B cell (primary cell): Measurements from ENCODE around the gene RNF166. TPM values are rescaled to one million over a fixed set of nuclear protein-coding genes. Genes with fewer than 3 reads are reported as not detected.
A peak's percentile ranks its signal among the peaks of the same experiment; 100 is the strongest.

Experiments
- ATAC-seq: fragments of 200-7000 bp; cut with Tn5 transposase; one replicate; pipeline ENCODE4 v1.10.0; 2021; ENCODE audit warnings: low read depth, mild to moderate bottlenecking, moderate number of reproducible peaks, moderate library complexity
- CTCF ChIA-PET: fragments of 350-600 bp; sonication (Branson Sonifier 250); formaldehyde crosslinking; loops from one replicate; lab custom pipeline; 2021; ENCODE audit warnings: antibody characterized with exemption, inconsistent platforms; lab: Charles Lee
- POLR2A ChIA-PET: fragments of 350-600 bp; sonication (Branson Sonifier 250); formaldehyde crosslinking; loops from one replicate; lab custom pipeline; 2021; ENCODE audit warnings: antibody characterized with exemption; lab: Charles Lee
- DNase-seq: peaks from one replicate; pipeline ENCODE4 v3.0.0; 2013
- H2AFZ ChIP-seq: 2 replicates; pipeline ENCODE4 v1.6.1; 2012; ENCODE audit warnings: mild to moderate bottlenecking, low read depth, low read length; ENCODE audit not compliant: insufficient read depth, poor library complexity, severe bottlenecking
- H3K27ac ChIP-seq, 2 donors: 1 replicate in 1 of 2; 2 replicates in 1 of 2; pipeline ENCODE4 v1.5.1; 2012 to 2013; ENCODE audit warnings: low read length in 2 of 2, mild to moderate bottlenecking in 2 of 2, moderate library complexity in 1 of 2
- H3K27me3 ChIP-seq, 4 experiments: fragments of 200-600 bp in 1 of 4; sonication (generic) in 1 of 4; replicated peaks in 1 of 4; 1 replicate in 2 of 4; 2 replicates in 2 of 4; pipeline versions ENCODE4 v1.6.1 to v1.7.0; 2013 to 2016; ENCODE audit warnings: low read length in 3 of 4, mild to moderate bottlenecking in 2 of 4, mixed read lengths in 1 of 4, moderate library complexity in 1 of 4; ENCODE audit not compliant: insufficient read depth in 4 of 4, control insufficient read depth in 3 of 4; ENCODE audit errors: control extremely low read depth in 1 of 4
- H3K36me3 ChIP-seq, 2 experiments: replicated peaks in 1 of 2; 1 replicate in 1 of 2; 2 replicates in 1 of 2; pipeline versions ENCODE4 v1.6.1 to v1.7.1; 2013; ENCODE audit warnings: low read length in 1 of 2; ENCODE audit not compliant: insufficient read depth in 2 of 2, control insufficient read depth in 1 of 2; ENCODE audit errors: control extremely low read depth in 1 of 2, extremely low read depth in 1 of 2
- H3K4me1 ChIP-seq, 2 donors: fragments of 200-600 bp in 1 of 2; sonication (generic) in 1 of 2; 1 replicate in 1 of 2; 2 replicates in 1 of 2; pipeline versions ENCODE4 v1.5.1 to v1.6.1; 2013 to 2017; ENCODE audit warnings: low read length in 2 of 2; ENCODE audit not compliant: control insufficient read depth in 2 of 2, insufficient read depth in 2 of 2
- H3K4me2 ChIP-seq: replicated peaks from 2 replicates; pipeline ENCODE3; 2012; ENCODE audit warnings: mild to moderate bottlenecking, low read depth, low read length; ENCODE audit not compliant: poor library complexity, severe bottlenecking
- H3K4me3 ChIP-seq, 5 experiments: fragments of 200-600 bp in 1 of 5; sonication (generic) in 1 of 5; 1 replicate in 3 of 5; 2 replicates in 2 of 5; pipeline versions ENCODE4 v1.5.1 to v1.7.0; 2011 to 2016; ENCODE audit warnings: low read length in 4 of 5, mild to moderate bottlenecking in 4 of 5, low read depth in 2 of 5, control low read depth in 1 of 5, moderate library complexity in 1 of 5; ENCODE audit not compliant: insufficient read depth in 1 of 5; ENCODE audit errors: control extremely low read depth in 1 of 5, extremely low read depth in 1 of 5
- H3K79me2 ChIP-seq: fragments of 200-600 bp; sonication (generic); one replicate; pipeline ENCODE4 v1.6.0; 2016; ENCODE audit warnings: low read length; ENCODE audit not compliant: control insufficient read depth, insufficient read depth
- H3K9ac ChIP-seq: fragments of 200-600 bp; sonication (generic); 2 replicates; pipeline ENCODE4 v1.6.1; 2017; ENCODE audit warnings: mild to moderate bottlenecking, low read length, moderate library complexity
- H3K9me3 ChIP-seq, 3 donors: one replicate each; pipeline versions ENCODE4 v1.6.1 to v1.7.1; 2013; ENCODE audit warnings: low read length in 2 of 3; ENCODE audit not compliant: control insufficient read depth in 2 of 3, insufficient read depth in 1 of 3; ENCODE audit errors: control extremely low read depth in 1 of 3
- H4K20me1 ChIP-seq: 2 replicates; pipeline ENCODE4 v1.6.0; 2012; ENCODE audit warnings: mild to moderate bottlenecking, low read length; ENCODE audit not compliant: insufficient read depth, control insufficient read depth, poor library complexity, severe bottlenecking
- H3K27ac Mint-ChIP-seq: one replicate; pipeline ENCODE4 v1.8.0; 2021; ENCODE audit warnings: mixed read lengths
- H3K27me3 Mint-ChIP-seq: one replicate; pipeline ENCODE4 v1.8.0; 2021; ENCODE audit warnings: mixed read lengths
- H3K4me1 Mint-ChIP-seq: one replicate; pipeline ENCODE4 v1.8.0; 2021; ENCODE audit warnings: mixed read lengths
- H3K4me3 Mint-ChIP-seq: one replicate; pipeline ENCODE4 v1.8.0; 2021; ENCODE audit warnings: mixed read lengths
- H3K9me3 Mint-ChIP-seq: one replicate; pipeline ENCODE4 v1.8.0; 2022; ENCODE audit warnings: mixed read lengths; ENCODE audit not compliant: insufficient read depth
- CTCF ChIP-seq: fragments of 200-600 bp; IDR thresholded peaks from one replicate; pipeline ENCODE4 v1.8.0; 2022; ENCODE audit warnings: antibody characterized with exemption, mild to moderate bottlenecking
- EZH2 ChIP-seq: IDR thresholded peaks from 2 replicates; pipeline ENCODE4 v1.6.1; 2012; ENCODE audit warnings: borderline replicate concordance, low read depth, mild to moderate bottlenecking, moderate library complexity, low read length; ENCODE audit not compliant: insufficient read depth, poor library complexity, severe bottlenecking
- WGBS: methylation state at CpG from one replicate; pipeline ENCODE4 v1.1.5; 2013; ENCODE audit warnings: missing lambda C conversion rate; ENCODE audit not compliant: insufficient coverage; 5-methylcytosine and 5-hydroxymethylcytosine counted together
- intact Hi-C: fragments of 100-400 bp; cut with micrococcal nuclease; formaldehyde crosslinking; loops from one replicate; pipeline ENCODE4 v1.10.0; 2022
- polyA plus RNA-seq: library from polyadenylated mRNA; depleted of rRNA; stranded (reverse); fragments of >200 nt; gene quantifications from 2 replicates; pipeline ENCODE4 v1.2.3, GENCODE V29; 2012
- total RNA-seq, 2 donors: library from RNA; stranded (reverse); fragments of 120-200 nt in 1 of 2; gene quantifications; 1 replicate in 1 of 2; 2 replicates in 1 of 2; pipeline versions ENCODE4 v1.2.3 to v1.2.4, GENCODE V29; 2013 to 2022

RNF166 gene
- total and polyA plus RNA-seq, 2 donors (not counting 1 experiment from before 2014, with no cell fraction given) = 64.1 to 65.0 TPM

GRCh38 chr16:88700322-88700635, 5.9 kb downstream of the RNF166 start:
- peaks cover 0 to 49% of the 10 kb centered on the region in 2 experiments for H3K36me3 ChIP-seq
- peak overlapping the region; percentile 96 for H3K27ac Mint-ChIP-seq
- ChIA-PET POLR2A (interaction anchor here (0.6 to 2.6 kb wide), 6 partner anchors 8 to 130 kb away, joined by 3 to 14 read pairs (median 6); partner anchors contain the start of gene ZC3H18), CTCF (interaction anchor here (1.0 to 2.1 kb wide), 5 partner anchors 11 to 37 kb away, joined by 3 to 13 read pairs (median 6); no protein-coding TSS in a partner anchor)
- intact Hi-C loops = loop anchor here (2.0 kb wide), 3 partner anchors 37 to 65 kb away; partner anchors contain the start of gene MVD
- peaks cover 67% of the 10 kb centered on the region for H3K4me1 Mint-ChIP-seq
- H3K9me3 ChIP-seq = no peaks in the 10 kb centered on the region
- DNase-seq (no peak), ATAC-seq (no peak)
- H3K9me3 Mint-ChIP-seq = no peaks in the 10 kb centered on the region
- H3K4me2 ChIP-seq = peak overlapping the region; percentile 98
- peak overlapping the region; percentile 32 to 69 (median 54) for H3K4me3 ChIP-seq
- peak overlapping the region; percentile 84 to 91 for H3K27ac ChIP-seq
- H3K9ac ChIP-seq = peak overlapping the region; percentile 60
- no peaks in the 10 kb centered on the region for H3K27me3 ChIP-seq
- H3K79me2 ChIP-seq = peaks cover 58% of the 10 kb centered on the region
- peak overlapping the region; percentile 84 for H3K4me3 Mint-ChIP-seq
- TF ChIP-seq CTCF (no peak), EZH2 (no peak)
- peaks cover 27% of the 10 kb centered on the region for H4K20me1 ChIP-seq
- peaks cover 58 to 79% of the 10 kb centered on the region in 2 donors for H3K4me1 ChIP-seq
- H3K27me3 Mint-ChIP-seq = no peaks in the 10 kb centered on the region
- WGBS = 31% methylated on average over 14 of the region's 14 CpGs
- H2AFZ ChIP-seq = peak overlapping the region; percentile 44

GRCh38 chr16:88699180-88699579, 7.0 kb downstream of the RNF166 start:
- no peak for TF ChIP-seq EZH2
- no peak for TF ChIP-seq CTCF
- Histone ChIP-seq H3K27me3 (no peaks in the 10 kb centered on the region), H3K4me2 (peak overlapping the region; percentile 98), H3K9ac (no peak overlapping the region), H3K4me3 (no peak overlapping the region), H3K4me1 (peaks cover 47 to 72% of the 10 kb centered on the region in 2 donors), H3K9me3 (no peaks in the 10 kb centered on the region), H3K27ac (no peak overlapping the region), H3K79me2 (peaks cover 47% of the 10 kb centered on the region), H2AFZ (no peak overlapping the region), H4K20me1 (peaks cover 23% of the 10 kb centered on the region), H3K36me3 (peaks cover 0 to 52% of the 10 kb centered on the region in 2 experiments)
- Mint-ChIP-seq H3K27me3 (no peaks in the 10 kb centered on the region), H3K9me3 (no peaks in the 10 kb centered on the region), H3K27ac (no peak overlapping the region), H3K4me1 (peaks cover 60% of the 10 kb centered on the region), H3K4me3 (no peak overlapping the region)
- ChIA-PET POLR2A (no interaction called here), CTCF (no interaction called here)
- DNase-seq = no peak
- intact Hi-C loops = no loop called here
- no peak for ATAC-seq
- 95% methylated on average over 11 of the region's 16 CpGs for WGBS
